Tibial nerve (tissue), 4 donors: ENCODE measurements around the gene PIM1.

ENCODE experiments used
- EP300 ChIP-seq, 2 donors: sonication (generic); formaldehyde crosslinking; IDR thresholded peaks; one replicate each; pipeline ENCODE4 v1.6.1; 2017; ENCODE audit warnings: antibody characterized with exemption in 2 of 2, mild to moderate bottlenecking in 1 of 2
- TF ChIP-seq, protein P1 (sequence below), 5 experiments: fragments of 200-600 bp in 3 of 5; fragments of 450-650 bp in 2 of 5; sonication (generic) in 3 of 5; IDR thresholded peaks; one replicate each; pipeline ENCODE4 v1.5.1; 2016 to 2019; ENCODE audit warnings: antibody characterized with exemption in 5 of 5, mild to moderate bottlenecking in 3 of 5, moderate library complexity in 2 of 5

DNA sequence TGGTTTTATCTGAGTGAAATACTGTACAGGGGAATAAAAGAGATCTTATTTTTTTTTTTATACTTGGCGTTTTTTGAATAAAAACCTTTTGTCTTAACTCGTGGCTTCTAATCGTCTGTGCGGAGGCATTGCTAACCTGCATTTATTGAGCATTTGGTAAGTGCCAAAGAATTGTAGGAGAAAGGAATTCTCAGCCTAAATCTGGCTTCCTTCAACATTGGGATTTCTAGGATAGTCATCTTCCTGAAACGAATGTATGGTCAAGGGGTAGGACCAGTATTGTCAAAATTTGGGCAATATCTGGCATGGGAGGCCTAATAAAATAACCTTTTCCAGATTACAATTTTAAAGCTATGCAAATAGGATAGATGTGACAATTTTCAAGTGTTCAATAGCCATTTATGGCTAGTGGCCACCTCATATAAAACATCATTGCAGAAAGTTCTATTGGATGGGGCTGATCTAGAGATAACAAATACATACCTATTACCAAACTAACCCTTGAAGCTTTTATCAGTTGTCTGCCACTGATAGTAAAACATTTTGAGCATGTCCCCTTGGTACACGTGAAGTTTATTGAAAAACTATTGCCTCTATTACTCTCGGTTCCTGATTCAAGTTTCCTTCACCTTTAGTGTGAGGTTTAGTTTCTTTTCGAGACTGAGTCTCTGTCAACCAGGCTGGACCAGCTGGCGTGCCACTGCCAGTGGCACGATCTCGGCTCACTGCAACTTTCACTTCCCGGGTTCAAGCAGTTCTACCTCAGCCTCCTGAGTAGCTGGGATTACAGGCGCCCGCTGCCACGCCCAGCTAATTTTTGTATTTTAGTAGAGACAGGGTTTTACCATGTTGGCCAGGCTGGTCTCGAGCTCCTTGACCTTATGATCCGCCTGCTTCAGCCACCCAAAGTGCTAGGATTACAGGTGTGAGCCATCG is 5.6 kb downstream of the PIM1 start:
- TF ChIP-seq, protein P1, sequence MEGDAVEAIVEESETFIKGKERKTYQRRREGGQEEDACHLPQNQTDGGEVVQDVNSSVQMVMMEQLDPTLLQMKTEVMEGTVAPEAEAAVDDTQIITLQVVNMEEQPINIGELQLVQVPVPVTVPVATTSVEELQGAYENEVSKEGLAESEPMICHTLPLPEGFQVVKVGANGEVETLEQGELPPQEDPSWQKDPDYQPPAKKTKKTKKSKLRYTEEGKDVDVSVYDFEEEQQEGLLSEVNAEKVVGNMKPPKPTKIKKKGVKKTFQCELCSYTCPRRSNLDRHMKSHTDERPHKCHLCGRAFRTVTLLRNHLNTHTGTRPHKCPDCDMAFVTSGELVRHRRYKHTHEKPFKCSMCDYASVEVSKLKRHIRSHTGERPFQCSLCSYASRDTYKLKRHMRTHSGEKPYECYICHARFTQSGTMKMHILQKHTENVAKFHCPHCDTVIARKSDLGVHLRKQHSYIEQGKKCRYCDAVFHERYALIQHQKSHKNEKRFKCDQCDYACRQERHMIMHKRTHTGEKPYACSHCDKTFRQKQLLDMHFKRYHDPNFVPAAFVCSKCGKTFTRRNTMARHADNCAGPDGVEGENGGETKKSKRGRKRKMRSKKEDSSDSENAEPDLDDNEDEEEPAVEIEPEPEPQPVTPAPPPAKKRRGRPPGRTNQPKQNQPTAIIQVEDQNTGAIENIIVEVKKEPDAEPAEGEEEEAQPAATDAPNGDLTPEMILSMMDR (IDR thresholded peaks at IDR 0.05) = no peak
- TF ChIP-seq EP300 (IDR thresholded peaks at IDR 0.05) = no peak
